ENCODE data around the gene BCAT1.
"Not testable (repeated sequence)": the region's sequence is repeated elsewhere in the genome, so short reads cannot be mapped to it uniquely, and the experiment has no call there.

The BCAT1 gene

DNA sequence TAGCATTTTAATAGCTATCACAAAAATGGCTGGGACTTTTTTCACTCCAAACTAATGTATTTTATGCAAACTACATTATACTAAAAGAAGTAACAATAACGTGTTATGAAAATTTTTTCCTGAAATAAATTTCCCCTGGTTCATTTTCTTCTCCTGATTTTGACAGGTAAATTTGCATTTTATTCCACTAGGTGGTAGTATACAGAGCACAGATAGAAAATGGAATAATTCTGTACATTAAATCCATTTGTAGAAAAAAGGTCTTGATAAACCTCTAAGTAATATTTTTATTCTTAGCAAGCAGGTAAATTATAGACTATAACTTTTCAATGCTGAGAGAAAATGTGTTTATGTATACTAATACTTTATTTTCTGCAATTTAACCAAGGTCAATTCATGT is 96.5 kb downstream of the BCAT1 start:
- no peak for DNase-seq

DNA sequence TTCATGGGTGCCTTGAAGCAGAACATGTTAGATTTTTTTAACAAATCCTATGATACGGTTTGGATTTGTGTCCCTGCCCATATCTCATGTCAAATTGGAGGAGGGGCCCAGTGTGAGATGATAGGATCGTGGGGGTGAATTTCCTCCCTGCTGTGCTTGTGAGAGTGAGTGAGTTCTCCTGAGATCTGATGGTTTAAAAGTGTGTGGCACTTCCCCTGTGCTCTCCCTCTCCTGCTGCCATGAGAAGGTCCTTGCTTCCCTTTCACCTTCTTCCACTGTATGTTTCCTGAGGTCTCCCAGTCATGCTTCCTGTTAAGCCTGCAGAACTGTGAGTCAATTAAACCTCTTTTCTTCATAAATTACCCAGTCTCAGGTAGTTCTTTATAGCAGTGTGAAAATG is 97.0 kb downstream of the BCAT1 start:
- DNase-seq = not testable (repeated sequence)

- no peak for DNase-seq
These were observed 97.6 kb downstream of the BCAT1 start for GRCh38 chr12:24851341-24851740.

DNA sequence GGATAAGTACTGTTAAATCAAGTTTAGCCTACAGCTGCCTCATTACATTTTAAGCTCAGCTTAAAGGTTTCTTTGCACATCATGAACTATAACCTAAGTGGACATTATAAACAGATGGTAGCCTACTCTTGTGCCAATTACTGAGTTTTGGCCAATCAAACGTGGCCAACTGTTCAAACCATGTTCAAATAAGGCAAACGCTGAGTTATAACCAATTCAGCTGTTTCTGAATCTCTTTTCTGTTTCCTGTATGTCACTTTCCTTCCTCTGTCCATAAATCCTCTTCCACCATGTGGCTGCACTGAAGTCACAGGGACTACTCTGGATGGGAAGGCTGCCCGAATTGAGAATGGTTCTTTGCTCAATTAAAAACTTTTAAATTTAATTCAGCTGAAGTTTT is 98.4 kb downstream of the BCAT1 start:
- DNase-seq = no peak

DNA sequence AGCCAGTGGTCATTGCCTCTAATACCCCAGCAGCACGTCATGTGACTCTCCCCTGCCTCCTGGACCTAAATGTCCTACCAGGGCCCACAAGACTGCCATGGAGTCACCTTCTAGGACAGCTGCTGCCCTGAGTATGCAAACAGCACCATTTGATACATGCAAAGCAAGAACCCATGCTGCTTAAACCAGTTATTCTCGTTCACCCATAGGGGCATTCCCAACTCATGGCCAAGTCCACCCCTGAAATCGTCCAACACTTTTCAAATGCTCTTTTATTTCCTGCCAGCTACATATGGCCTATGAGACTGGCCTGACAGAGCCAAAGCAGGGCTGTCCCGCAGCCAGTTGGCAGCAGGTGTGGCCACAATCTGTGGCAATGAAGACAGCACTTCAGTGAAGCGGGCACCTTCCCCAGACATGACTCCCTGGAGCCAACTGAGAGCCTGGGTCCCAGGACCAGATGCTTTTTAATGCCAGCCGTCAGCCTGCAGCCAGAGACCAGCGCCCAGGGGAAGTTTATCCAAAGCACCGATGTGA is 99.9 kb downstream of the BCAT1 start:
- no peak for DNase-seq

GRCh38 chr12:24846689-24847088 is 102.2 kb downstream of the BCAT1 start:
- no peak for DNase-seq

DNA sequence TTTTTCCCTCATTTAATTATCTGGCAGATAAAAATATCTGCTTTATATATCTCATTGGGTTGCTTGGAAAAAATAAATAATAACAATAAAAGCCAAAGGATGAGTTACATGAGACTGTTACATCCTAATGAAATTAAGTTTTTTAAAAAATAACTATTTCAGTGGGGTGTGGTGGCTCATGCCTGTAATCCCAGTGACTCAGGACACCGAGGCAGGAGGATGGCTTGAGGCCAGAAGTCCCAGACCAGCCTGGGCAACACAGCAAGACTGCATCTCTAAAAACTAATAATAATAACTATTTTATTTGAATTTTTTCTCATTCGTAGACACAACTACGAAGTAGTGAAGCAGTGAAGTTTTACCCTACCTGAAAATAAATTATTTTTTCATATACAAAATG is 103.3 kb downstream of the BCAT1 start:
- DNase-seq = no peak

DNA sequence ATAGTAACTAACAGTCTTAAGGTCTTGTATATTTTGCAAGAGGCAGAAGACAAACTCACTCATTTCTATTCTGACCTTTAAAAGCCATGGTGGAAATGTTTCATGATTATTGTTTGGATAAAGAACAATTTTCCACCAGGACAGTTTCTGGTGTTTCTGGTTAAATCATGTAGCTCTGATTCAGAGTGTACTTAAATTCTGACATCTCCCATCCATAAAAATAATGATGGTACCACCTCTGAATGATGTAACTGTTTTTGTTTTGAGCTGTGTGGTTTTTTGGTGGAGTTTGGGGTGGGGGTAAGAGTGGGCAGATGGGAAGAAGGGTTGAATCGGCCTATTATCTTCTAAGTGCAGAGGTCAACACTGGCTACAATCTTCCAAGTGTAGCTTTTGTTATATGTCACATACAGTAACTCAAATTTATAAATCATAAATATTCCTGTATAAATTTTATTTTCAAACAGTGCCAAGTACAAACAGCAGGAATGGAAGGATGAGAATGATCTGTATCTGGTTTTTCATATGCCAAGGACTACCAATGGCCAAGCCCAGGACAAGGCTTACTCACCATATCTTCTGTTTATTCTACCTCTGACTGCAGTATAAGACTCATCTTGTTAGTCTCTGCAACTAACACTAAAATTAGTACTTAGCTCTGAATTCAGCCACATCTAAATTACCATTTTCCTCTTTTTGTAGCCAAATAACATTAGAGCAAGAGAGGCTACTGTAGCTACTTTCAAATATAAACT is 108.7 kb downstream of the BCAT1 start:
- DNase-seq = no peak

DNA sequence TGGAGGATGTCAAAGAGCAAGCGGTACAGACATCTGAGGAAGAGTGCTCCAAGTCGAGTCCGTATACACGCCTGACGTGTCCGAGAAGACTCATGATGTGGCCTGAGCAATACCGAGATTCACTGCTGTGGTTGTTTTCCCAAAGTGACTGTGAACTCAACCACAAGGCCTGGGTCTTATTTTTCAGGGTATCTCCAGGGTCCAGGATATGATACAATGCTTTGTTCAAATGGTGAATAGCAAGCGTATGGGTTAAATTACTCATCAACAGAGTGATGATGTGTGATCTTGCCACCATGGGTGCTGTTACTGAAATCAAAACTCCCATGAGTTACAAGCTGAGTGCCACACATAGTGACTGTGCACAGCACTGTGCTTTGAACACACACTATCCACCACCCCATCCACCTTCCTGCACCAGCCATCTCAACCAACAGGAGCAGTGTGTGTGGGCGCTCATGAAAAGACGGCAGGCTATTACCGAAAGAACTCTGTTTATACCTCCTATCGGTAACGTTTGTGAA is 109.6 kb downstream of the BCAT1 start:
- DNase-seq = no peak

DNA sequence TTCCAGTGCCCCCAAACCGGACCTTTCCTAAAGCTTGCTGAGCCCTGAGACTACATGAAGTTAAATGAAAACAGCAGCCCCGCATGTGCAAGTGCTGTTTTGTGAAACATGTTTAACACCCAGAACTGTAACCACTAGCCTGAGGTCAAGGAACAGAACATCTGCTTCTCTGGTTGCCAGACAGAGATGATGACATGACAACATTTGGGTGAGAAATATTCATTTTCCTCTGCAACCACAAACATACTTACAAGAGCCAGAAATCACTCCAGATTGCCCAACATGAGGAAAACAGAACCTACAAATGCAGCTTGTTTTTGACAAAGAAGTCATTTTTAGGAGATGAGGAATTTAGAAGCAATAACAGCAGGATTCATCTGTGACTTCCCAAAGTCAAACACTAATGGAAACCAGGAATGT is 110.4 kb downstream of the BCAT1 start:
- no peak for DNase-seq

GRCh38 chr12:24835377-24835776 is 113.5 kb downstream of the BCAT1 start:
- DNase-seq = no peak

DNA sequence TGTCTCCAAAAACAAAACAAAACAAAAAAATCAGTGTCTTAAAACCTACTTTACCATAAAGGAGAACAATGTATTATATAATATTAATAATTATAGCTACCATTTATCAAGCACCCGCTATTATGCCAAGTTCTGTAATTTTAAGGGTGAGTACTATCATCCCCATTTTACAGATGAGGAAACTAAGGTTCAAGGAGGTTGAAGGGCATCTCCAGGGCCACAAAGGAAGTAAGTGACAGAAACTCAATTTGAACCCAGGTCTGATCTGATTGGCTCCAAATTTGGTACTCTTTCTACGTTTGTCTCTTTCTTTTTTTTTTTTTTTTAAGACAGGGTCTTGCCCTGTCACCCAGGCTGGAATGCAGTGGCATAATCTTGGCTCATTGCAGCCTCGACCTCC is 115.4 kb downstream of the BCAT1 start:
- DNase-seq = no peak

DNA sequence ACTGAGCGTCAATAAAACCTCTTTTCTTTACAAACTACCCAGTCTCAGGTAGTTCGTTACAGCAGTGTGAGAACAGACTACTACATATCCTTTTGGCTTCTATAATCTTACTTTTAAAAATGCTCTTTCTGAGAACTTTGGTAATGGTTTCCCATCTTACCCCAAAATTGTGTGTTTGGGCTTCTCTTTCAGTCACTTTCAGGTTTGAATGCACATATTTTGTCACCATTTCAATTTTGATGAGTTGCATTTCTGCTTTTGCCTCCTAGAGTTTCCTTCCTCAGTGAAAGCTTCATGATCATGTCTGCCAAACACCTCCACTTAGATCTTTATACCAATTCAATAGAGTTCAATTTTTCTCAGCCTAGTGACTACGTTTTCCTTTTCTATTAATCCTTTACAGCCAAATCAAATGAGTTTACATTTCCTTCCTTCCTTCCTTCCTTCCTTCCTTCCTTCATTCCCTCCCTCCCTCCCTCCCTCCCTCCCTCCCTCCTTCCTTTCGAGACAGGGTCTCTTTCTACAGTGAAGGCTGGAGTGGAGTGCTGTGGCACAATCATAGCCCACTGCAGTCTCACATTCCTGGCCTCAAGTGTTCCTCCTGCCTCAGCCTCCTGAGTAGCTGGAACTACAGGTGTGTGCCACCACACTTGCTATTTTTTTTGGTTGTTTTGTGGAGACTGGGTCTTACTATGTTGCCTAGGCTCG is 124.9 kb downstream of the BCAT1 start:
- DNase-seq = no peak

- no peak for DNase-seq
These were observed 126.6 kb downstream of the BCAT1 start for GRCh38 chr12:24822121-24822899.

DNA sequence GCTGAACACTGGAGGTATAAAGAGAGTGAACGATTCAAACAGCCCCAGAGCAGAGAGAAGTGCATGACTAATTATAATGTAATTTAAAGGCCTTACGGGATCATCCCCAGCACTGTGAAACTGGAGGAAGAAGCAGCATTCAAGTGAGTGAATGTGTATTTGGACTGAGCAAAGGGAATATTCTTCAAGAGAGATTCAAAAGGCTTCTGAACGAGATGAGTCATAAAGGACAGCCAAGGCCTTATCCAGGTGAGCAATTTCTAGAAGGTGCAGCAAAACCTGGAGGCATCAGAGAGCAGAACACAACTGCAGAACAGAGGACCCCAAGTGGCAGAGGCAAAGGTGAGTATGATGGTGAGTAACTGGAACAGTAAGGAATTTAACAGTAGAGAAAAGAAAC is 127.2 kb downstream of the BCAT1 start:
- DNase-seq = no peak

DNA sequence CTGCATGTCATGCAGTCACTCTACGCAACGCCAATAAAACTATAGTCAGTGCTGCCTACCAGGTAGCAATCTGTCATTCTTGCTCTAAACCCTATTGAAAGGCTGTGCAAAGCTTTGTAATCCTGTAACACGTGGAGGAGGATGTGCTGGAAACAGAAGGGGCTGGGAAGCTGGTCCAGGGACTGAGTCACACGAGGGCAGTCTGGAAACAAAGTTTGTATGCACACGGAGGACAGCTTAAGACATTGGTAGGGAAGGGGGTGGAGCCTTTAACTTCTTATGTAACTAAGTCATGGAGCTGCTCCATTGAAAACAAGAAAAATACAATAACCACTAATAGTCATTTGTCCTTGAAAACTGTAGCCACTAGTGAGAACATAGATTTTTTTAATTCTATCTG is 128.0 kb downstream of the BCAT1 start:
- DNase-seq = no peak

- DNase-seq = no peak
These were observed 130.6 kb downstream of the BCAT1 start for GRCh38 chr12:24818351-24818750.

GRCh38 chr12:24815114-24815423 is 133.8 kb downstream of the BCAT1 start:
- no peak for DNase-seq

DNA sequence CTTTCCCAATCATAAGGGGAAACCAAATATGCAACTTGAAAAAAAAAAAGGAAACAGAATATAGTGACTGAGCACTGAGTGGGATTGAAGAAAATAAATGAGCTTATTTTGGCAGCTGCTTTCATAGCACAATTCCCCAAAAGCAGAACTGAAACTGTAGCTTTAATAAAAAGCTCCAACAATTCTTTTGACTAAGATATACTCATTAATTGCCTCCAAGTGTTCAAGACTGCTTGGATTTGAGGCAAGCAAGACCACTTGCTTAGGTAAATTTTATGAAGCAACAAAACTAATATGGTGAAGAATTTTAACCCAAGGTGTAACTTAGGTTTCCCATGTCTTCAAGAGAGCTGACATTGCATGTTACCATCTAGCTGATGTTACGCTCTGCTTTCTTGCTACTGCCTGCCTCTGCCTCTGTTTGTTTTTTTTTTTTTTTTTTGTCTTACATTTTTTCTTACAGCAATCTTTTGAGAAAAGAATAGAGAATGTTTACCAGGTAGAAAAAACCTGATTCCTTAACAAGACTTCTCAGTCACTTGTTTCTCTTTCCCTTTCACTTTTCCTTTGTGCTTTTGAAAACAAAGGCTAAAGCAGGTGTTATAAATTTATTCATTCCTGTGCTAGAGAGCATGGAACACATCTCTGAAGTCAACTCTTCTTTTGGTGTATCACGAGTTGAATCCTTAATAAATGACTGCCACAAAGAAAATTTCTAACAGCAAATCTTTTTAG is 134.4 kb downstream of the BCAT1 start:
- no peak for DNase-seq

GRCh38 chr12:24810378-24810777 is 138.5 kb downstream of the BCAT1 start:
- DNase-seq = no peak

- DNase-seq = not testable (repeated sequence)
These were observed 139.6 kb downstream of the BCAT1 start for GRCh38 chr12:24809306-24809705.

DNA sequence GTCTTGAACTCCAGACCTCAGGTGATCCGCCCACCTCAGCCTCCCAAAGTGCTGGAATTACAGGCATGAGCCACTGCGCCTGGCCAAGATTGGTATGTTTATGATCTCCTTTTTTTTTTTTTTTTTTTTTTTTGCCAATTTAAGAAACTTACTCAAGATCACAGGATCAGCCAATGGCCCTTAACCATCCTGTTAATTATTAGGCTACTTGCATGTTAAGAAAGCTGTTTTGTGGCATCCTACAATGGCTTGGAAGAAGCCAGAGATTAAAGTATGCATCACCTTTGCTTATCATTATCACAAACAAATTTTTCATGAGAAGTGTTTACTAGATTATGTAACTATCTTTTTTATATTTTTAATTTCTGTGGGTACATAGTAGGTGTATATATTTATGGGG is 140.2 kb downstream of the BCAT1 start:
- no peak for DNase-seq

GRCh38 chr12:24806386-24806785 is 142.5 kb downstream of the BCAT1 start:
- no peak for DNase-seq

All from cortex of kidney (tissue), 1 donor.